Stimulated activated CD8-positive, alpha-beta memory T cell treated with anti-CD3 and anti-CD28 coated beads, Interleukin-4, amount 100 ng/mL, for 48 hours (primary cell): Measurements from ENCODE around the gene TMEM218.

Source experiments
- DNase-seq: peaks from one replicate; pipeline ENCODE4 v3.0.0-alpha.2; 2020

TMEM218 gene

GRCh38 chr11:125088576-125089455, 22.6 kb downstream of the TMEM218 start:
- DNase-seq: no peak

GRCh38 chr11:125088123-125088522, 23.3 kb downstream of the TMEM218 start:
- DNase-seq: no peak

- no peak for DNase-seq
Measured at GRCh38 chr11:125086633-125087296, 24.7 kb downstream of the TMEM218 start.

- DNase-seq: no peak
Measured at GRCh38 chr11:125085301-125086081, 25.9 kb downstream of the TMEM218 start.

GRCh38 chr11:125084761-125085231, 26.6 kb downstream of the TMEM218 start:
- DNase-seq: no peak

- DNase-seq: no peak
Measured at GRCh38 chr11:125084057-125084416, 27.4 kb downstream of the TMEM218 start.

- no peak for DNase-seq
Measured at GRCh38 chr11:125083312-125084056, 27.9 kb downstream of the TMEM218 start.

- no peak for DNase-seq
Measured at GRCh38 chr11:125082611-125083311, 28.7 kb downstream of the TMEM218 start.

GRCh38 chr11:125082040-125082439, 29.4 kb downstream of the TMEM218 start:
- no peak for DNase-seq

- DNase-seq: no peak
Measured at GRCh38 chr11:125081098-125081798, 30.2 kb downstream of the TMEM218 start.

- DNase-seq: no peak
Measured at GRCh38 chr11:125080531-125080911, 30.9 kb downstream of the TMEM218 start.

GRCh38 chr11:125079878-125080530, 31.4 kb downstream of the TMEM218 start:
- DNase-seq: no peak

- DNase-seq: no peak
Measured at GRCh38 chr11:125079151-125079877, 32.1 kb downstream of the TMEM218 start.

GRCh38 chr11:125078516-125079140, 32.8 kb downstream of the TMEM218 start:
- DNase-seq: no peak

GRCh38 chr11:125078016-125078415, 33.4 kb downstream of the TMEM218 start:
- DNase-seq: no peak

GRCh38 chr11:125076378-125076945, 35.0 kb downstream of the TMEM218 start:
- DNase-seq: no peak

GRCh38 chr11:125075900-125076317, 35.5 kb downstream of the TMEM218 start:
- DNase-seq: no peak

GRCh38 chr11:125075242-125075625, 36.2 kb downstream of the TMEM218 start:
- no peak for DNase-seq
